Fibroblast of villous mesenchyme (primary cell): ENCODE measurements around the gene ZNF143. TPM values are rescaled to one million over a fixed set of nuclear protein-coding genes. Genes with fewer than 3 reads are reported as not detected.

Experiments
- DNase-seq: peaks from one replicate; pipeline ENCODE4 v3.0.0-alpha.2; 2010; ENCODE audit warnings: low read depth
- H3K4me3 ChIP-seq: 2 replicates; pipeline ENCODE4 v1.5.1; 2011; ENCODE audit warnings: low read depth, mild to moderate bottlenecking, low read length
- total RNA-seq: library from RNA; depleted of rRNA; stranded (reverse); fragments of >200 nt; gene quantifications from 2 replicates; pipeline ENCODE4 v1.2.3, GENCODE V29; 2012
- TF ChIP-seq, protein P1 (sequence below): IDR thresholded peaks from 2 replicates; pipeline ENCODE4 v1.5.1; 2012; ENCODE audit warnings: low read depth, mild to moderate bottlenecking, low read length; ENCODE audit not compliant: insufficient read depth

Gene ZNF143
- total RNA-seq, 1 donor = 25.9 TPM

DNA sequence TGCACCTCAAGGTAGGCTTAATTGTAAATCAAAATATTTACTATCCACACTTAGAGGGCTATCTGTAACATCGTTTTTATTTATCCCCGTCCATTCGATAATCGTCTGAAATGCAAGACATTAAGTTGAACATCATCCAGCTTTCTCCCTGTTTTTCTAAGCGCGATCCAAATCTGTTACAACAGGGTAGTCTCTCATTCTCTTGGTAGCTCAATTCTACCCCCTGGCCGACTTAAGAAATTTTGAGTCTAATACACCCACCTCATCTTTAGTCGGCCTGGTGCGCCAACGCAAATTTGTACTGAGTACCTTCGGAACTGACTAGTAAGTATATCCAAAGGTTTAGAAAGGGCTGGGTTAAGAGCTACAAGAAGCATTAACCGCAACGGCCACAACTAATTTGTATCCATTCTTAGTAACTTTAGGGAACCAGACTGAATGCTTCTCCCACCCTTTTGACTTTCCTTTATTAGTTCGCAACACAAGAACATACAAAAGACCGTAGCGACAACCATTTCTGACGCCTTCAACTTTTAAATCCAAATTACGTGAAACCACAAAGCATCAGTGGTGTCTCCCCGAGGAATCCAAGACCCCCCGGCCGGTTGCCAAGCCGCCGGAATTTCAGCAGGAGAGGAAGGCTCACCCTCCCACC, 1.0 kb upstream of the ZNF143 start:
- peak overlapping the region; percentile 90 for H3K4me3 ChIP-seq
- peak; percentile 76 for DNase-seq
- TF ChIP-seq, protein P1, sequence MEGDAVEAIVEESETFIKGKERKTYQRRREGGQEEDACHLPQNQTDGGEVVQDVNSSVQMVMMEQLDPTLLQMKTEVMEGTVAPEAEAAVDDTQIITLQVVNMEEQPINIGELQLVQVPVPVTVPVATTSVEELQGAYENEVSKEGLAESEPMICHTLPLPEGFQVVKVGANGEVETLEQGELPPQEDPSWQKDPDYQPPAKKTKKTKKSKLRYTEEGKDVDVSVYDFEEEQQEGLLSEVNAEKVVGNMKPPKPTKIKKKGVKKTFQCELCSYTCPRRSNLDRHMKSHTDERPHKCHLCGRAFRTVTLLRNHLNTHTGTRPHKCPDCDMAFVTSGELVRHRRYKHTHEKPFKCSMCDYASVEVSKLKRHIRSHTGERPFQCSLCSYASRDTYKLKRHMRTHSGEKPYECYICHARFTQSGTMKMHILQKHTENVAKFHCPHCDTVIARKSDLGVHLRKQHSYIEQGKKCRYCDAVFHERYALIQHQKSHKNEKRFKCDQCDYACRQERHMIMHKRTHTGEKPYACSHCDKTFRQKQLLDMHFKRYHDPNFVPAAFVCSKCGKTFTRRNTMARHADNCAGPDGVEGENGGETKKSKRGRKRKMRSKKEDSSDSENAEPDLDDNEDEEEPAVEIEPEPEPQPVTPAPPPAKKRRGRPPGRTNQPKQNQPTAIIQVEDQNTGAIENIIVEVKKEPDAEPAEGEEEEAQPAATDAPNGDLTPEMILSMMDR = no peak

DNA sequence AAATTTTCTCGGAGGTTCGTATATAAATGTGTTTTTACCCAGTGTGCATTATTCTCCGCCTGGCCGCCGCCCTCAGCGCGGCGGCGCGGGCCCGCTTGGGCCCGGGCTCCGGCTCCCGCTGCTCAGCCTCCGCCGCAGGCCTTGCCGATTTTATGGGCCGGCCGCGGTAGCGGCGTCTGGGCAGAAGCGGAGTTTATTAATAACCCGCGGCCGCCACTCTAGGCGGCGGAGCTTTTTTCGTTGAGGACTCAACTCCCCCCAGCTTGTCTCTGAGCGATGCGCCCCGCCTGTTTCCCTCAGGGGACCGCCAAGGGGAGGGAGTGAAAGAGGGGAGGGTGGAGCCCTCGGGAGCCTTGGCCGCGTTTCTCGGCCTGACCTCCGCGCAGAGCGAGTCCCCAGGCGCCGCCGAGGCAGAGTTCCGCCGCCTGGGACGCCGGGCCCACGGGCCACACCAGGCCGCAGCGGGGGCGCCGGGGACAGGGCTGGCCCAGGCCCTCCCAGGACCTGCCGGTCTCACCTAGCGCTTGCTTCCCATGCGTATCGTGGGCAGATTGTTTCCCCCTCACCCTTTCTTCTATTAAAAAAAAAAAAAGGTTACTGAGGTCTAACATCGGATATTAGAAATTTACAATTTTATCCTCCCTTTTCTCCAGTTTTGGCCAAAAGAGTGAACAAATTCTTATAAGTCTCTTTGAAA, 399 bp downstream of the ZNF143 start:
- TF ChIP-seq, protein P1 = no peak
- DNase-seq = peak; percentile 93
- peak overlapping the region; percentile 67 for H3K4me3 ChIP-seq

GRCh38 chr11:9461760-9462134, 935 bp downstream of the ZNF143 start:
- peak overlapping the region; percentile 67 for H3K4me3 ChIP-seq
- peak; percentile 31 for DNase-seq
- TF ChIP-seq, protein P1 = no peak

GRCh38 chr11:9462172-9462799, 1.5 kb downstream of the ZNF143 start:
- peak overlapping the region; percentile 67 for H3K4me3 ChIP-seq
- TF ChIP-seq, protein P1 = no peak
- peak; percentile 23 for DNase-seq

GRCh38 chr11:9462806-9463537, 2.2 kb downstream of the ZNF143 start:
- no peak overlapping the region for H3K4me3 ChIP-seq
- TF ChIP-seq, protein P1 = no peak
- DNase-seq = no peak

DNA sequence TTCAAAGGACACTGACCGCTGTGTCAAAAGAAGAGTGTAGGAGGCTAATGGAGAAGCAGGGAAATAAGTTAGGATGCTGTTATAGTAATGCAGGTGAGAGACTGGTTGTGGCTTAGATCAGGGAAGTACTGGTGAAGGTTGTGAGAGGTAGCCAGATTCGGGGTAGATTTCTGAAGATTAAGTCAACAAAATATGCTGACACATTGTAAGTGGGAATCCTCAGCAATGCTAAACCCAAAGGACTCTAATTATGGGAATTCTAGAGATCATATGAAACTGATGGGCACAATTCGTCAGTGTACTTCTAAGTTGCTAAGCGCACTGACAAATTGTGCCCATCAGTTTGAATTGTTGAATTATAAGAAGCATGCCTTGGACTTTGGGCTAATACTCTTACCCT, 10.0 kb downstream of the ZNF143 start:
- H3K4me3 ChIP-seq = no peak overlapping the region
- TF ChIP-seq, protein P1 = no peak
- DNase-seq = no peak
